NCI-H526 (cell line): ENCODE results near the gene GLO1.

Experiments
- DNase-seq, 2 experiments: peaks; one replicate each; lab custom pipeline; 2025; lab: John Stamatoyannopoulos, UW

Gene GLO1

DNA sequence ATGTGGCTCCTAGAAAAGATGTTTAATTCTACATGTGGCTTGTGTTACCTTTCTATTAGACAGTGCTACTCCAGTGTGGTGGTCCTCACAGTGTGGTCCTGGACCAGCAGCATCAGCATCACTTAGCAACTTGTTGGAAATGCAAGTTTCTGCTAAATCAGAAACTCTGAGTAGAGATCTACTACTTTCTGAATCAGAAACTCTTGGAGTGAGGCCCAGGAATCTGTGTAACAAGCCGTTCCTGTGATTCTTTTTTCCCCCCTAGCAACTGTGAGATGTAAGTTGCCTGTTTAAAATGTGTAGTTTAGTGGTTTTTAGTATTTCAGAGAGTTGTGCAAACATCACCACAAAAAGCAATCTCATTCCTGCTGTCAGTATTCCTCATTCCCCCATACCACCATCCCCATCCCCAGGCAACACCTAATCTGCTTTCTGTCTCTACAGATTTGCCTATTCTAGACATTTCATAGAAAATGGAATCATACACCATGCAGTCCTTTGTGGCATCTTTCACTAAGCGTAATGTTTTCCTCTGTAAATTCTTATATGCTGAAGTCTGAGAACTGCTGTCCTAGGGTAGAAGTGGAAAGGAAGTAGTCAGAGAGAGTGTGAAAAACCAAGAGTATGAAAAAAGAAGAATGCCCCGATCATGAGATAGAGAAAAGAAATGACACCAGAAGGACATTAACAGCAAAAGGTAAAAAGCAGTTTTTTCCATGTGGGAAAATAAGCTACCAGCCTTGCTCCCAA lies 44.4 kb downstream of the GLO1 start:
- no peak for DNase-seq

DNA sequence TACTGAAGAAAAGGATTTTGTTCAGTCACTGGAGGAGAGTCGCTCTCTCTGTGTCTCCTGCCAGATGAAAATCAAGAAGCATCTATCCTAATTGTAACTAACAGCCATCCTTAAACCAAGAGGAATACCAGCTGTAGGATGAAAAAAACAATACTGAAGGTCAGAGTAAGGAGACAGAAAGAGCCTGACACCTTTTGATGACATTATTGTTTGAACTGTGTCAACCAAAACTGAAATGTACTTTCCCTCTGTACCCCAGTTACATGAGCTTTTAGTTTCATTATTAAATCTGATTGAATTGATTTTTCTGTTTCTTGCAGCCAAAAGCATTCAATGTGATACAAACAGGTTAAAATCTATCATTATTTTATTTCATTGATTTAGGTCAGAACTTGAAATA lies 46.0 kb downstream of the GLO1 start:
- no peak for DNase-seq

DNA sequence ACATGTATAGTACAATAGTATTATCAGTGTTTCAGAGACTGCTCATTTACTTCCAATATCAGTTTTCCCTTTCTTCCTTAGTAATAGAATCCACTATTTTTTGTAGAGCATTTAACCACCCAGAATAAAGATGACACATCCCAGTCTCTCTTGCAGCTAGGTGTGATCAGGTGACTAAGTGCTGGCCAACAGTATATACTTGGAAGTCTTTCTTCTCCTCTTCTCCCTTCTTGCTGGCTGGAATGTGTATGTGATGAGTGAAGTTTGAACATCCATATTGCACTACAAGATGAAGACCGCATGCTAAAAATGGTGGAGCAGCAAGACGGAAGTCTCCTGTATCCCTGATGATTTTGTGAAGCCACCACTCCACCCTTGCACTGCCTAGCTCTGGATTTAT lies 48.7 kb downstream of the GLO1 start:
- DNase-seq: no peak

DNA sequence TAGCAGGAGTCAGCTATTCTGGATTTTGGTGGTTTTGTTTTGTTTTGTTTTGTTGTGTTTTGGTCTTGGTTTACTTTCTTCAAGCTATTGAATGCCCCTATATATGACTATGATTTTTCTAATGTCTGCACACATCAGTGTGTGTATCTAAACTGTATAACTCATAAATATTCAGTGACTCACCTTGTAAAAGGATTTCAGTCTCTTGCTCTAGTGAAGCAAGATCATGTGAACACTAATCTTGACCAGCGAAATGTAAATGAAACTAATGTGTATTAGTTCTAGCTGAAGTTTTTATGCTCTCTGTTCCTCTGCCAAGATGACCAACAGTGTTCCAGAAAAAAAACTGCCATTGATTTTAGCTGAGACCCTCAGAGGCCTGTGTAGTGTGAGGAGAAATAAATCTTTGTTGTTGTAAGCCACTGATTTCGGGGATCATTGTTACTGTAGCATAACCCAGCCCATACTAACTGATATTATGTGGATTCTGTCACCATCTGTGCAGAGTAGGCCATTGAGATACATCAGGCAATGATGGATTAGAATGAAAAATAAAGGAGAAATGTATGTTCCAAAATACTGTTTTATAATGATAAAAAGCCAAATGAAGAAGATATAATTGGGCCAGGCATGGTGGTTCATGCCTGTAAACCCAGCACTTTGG lies 51.7 kb downstream of the GLO1 start:
- no peak for DNase-seq

DNA sequence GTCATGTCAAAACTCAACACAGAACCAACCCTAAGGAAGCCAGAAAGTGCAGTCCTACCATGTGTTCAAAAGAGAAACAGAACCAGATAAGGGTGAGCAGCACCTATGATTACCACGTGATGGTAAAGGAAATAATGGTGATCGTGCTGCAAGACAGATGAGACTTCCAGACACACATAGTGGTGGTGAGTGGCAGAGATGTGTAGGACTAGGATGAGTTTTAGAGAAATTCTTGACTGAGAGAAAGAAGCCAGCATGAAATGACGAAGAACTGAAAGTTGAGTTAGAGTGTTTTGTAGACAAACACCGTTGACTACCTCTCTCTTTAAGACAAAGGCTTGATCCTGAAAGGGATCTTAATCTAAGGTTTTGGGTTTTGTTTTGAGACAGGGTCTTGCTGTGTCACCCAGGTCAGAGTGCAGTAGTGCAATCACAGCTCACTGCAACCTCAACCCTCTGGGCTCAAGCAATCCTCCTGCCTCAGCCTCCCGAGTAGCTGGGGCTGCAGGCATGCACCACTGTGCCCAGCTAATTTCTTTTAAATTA lies 52.7 kb downstream of the GLO1 start:
- no peak for DNase-seq

DNA sequence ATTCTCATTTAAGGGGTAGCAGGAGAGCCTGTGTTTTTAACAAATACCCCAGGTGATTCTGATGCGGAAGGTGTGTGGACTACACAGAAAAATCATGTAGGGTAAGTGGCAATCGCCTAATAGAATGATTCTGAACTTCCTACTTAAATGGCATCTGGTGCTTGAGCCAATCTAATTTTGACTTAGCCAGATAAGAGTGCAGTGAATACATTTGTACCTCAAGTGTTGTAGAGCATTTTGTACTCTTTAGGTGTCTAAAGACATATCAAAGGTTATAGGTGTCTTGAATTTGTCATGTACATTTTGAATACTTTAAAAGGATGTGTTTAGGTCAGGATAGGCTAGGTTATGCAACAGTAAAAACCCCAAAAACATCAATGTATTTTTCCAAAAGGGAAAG lies 53.2 kb downstream of the GLO1 start:
- DNase-seq: no peak

DNA sequence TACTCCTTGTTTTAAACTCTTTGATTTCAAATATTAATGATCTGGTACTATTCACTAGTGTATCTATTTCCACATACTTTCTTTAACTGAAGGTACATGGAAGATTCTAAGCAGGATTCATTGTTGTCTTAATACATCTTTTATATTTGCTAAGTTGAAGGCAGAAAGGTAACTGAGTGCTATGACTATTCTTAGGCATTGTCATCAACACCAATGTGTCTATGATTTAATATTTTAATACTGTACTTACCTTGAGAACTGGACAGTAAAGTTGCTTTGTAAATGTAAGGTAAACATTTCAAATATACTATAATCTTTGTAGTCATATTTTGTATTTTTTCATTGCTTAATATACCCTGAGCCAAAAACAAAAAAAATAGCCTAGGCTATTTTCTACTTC lies 54.3 kb downstream of the GLO1 start:
- no peak for DNase-seq

DNA sequence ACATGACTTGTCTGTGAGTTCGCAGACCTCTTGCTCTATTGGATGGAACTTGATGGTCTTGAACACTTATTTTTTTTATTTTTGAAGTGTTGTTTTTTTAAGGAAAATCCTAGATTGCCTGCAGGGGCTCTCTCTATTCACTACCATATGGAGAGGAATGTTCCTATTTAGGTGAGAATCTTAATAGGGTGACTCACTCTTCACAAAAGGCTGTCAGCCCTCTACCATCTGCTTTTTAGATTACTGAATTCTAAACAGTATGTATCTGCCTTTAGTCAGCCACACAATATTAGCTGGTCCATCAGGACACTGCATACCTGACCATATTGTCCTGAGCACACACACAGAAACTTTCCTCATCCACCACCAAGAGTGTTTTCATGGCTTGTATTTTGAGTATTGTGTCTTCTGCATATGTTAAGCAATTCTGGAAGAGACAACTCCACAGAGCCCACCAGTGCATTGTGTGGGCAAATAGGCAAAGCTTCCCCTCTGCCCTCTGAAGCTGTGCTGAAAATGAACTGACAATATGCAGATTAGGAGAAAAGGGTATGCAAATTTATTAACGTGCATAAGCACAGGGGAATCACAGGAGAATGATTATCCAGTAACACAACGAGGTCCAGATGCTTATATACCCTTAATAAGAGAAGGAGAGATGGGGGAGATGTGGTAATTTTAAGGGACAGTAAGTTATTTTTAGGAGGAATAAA lies 56.6 kb downstream of the GLO1 start:
- peak; percentile 94 to 95 for DNase-seq

DNA sequence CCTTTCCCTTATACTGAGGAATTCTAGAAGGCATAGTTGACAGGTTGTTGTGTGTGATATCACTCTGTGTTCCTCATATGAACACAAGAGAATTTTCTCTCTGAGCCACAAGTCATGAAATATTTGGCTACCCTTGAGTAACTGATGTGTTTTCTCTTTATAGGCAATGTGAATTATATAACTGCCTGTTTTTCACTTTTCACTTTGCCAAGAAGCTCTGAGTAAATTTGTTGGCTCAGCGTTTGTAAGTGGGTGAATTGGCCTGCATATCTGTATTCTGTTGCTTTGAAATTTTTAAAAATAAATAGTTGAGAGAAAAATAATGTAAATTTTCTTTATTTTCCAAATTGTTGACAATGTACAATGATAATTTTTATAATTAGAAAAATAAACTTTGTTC lies 58.0 kb downstream of the GLO1 start:
- DNase-seq: peak in 1 of 2 experiments; percentile 10

DNA sequence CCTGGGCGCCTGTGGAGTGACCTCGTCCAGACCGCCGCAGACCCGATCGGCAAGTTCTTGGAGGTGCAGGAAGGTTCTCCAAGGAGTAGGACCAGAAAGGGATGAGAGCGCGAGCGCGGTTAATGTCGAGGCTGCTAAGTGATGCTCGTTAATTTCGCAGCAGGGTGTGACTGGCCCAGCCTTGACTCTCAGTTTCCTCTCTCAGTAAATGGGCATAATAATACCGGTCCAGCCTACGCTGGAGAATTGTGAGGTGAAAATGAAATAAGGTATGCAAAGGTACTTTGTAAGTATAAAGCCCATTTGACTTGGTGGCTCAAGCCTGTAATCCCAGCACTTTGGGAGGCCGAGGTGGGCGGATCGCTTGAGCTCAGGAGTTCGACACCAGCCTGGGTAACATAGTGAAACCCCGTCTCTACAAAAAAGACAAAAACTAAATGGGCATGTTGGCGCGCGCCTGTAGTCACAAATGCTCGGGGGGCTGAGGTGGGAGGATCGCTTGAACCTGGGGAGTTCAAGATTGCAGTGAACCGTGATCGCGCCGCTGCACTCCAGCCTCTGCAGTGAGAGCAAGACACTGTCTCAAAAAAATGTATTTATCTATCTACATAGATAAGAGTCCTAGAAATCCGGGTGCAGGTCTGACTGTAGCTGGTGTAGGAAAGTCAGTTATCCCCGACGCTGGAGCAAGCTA lies 62.6 kb downstream of the GLO1 start:
- DNase-seq: no peak

DNA sequence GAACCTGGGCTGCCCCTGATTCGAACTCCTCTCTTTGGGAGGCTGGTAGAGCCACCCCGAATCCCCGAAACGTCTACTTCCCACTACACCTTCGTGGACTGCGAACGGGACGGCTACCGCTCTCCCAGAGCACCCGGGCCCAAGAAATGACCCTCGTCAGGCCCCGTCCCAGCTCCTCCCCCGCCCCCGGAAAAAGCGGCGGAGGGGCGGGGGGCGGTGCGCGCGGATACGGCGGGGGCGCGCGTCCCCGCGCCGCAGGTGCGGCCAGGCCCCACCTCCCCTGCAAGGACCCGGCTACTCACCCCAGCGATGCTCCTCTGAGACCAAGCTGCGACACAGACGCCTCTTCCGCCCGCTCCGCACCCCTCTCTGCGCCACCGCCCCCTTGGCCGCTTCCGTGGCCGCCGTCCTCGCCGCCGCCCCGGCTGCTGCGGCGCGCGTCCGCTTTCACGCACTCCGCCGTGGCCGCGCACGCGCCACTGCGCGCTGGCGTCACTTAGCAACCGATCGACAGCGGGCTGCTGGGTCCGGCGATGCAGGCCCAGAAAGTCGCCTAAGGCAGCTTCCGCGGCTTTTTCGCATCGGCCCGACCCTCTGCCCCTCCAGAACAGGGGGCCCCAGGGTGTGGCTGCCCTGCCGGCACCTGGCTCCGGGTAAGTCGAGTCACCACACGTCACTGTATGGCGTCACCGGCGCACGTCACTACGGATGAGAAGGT lies 63.3 kb downstream of the GLO1 start, which contains the start of gene BTBD9:
Gene BTBD9 (minus strand): TSS at position 432 of the 718 bp plus-strand sequence.
- peak; percentile 62 to 93 for DNase-seq

DNA sequence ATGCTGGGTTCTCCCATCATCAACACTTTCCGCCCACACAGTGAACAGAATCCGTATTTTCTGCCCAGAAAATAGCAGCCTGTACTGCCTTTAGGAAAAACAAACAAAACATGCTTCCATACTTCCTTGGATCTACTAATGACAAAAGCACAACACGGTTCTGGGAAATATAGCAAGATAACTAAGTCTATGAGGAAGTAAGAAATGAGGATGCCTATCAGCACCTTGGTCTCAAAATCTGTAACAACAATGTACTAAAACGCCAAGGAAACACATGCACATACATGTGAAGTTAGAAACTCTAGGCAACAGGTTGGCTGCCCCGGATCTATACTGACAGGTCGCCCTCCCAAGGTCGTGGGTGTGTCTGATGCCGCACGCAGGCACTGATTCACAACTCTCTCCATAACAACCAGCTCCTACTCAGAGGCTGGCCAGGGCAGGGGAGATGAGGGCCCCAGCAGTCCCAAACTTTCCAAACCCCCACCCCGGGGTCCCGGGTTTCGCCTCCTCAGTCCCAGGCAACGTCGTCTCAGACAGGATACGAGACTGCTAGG lies 63.9 kb downstream of the GLO1 start:
- DNase-seq: peak in 1 of 2 experiments; percentile 52

DNA sequence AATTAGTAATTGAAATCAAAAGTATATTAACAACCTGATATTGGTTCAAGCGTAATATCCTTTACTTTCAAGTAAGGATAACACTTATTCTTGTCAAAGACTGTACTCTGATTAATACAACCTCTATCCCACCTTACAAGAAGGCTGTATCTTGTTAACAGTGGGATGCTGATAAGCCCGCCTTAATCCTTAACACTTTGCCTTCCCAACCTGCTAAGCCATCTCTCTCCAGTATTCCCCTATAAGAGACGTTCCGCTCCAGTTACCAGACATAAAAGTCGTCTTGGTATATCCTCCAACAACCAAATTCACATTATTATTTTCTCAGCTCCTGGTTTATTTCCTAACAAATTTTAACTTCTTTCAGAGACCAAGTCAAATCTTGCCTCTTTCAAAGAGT lies 65.2 kb downstream of the GLO1 start:
- DNase-seq: no peak

DNA sequence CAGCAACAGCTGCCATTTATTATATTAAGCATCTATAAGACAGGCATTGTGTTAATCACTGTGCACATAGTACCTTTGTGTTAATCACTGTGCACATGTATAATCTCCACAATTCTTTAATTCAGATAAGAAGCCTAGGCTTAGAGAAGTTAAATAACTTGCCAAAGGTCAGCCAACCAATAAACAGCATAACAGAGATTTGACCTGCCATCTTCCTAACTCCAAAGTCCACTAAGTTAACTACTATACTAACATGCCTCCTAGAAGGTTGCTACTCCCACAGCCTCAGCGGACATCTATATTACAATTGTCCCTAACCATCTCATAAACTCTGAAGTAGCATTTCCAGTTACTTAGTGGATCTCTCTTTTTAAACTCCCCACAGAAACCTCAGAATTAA lies 66.9 kb downstream of the GLO1 start:
- no peak for DNase-seq

DNA sequence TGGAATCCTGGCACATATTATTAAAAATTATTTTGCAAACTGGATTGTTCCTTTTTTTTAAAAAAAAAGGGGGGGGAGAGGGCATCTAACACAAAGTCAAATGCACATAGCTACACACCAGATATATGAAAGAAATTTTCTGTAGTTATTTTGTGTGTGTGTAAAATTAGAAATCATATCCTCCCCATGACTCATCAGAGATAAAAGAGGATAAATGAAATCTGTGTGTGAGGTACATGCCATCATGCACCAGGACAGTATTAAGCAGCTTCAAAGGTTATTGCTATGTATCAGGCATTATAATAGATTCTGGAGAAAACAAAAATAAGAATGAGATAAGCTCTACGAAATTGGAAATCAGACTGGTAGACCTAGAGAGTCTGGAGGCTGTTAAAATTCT lies 68.4 kb downstream of the GLO1 start:
- no peak for DNase-seq

DNA sequence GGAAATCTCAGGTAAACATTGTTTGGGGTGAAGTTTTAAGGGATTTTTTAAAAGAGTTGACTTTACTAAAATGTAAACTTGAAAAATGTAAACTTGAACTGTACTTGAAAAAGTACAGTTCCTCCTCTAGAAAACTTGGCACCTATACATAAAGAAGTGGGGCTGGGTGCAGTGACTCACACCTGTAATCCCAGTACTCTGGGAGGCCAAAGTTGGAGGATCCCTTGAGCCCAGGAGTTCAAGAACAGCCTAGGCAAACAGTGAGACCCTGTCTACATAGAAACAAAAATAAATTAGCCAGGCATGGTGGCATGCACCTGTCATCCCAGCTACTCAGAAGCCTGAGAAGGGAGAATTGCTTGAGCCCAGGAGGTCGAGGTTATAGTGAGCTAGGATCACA lies 70.5 kb downstream of the GLO1 start:
- no peak for DNase-seq

DNA sequence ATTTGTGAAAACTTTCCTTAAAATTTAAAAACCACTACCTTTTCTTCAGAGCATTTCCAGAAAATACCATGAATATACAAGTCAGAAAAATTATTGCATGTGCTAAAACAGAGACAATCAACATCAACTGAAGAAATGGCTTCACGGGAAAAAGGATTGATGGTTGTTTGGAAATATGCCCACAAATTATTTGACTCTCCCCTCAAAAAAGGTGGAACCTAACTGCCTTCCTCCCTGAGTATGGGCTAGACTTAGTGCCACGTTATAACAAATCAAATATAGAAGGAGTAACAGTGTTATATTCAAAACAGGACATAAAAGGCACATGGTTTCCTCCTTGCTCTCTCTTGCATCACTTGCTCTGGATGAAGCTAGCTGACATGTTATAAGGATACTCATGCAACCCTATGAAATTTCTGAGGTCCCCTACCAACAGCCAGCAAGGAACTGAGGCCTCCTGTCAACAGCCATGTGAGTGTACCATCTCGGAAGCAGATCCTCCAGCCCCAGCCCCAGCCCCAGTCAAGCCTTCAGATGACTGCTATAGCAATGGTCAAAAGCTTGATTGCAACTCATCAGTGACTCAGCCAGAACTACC lies 71.7 kb downstream of the GLO1 start:
- no peak for DNase-seq
